AG04450 (cell line): Measurements from ENCODE around the gene IL16. TPM values are rescaled to one million over a fixed set of nuclear protein-coding genes. Genes with fewer than 3 reads are reported as not detected.

Experiments
- CTCF ChIA-PET: fragments of 300-600, 350-600 bp; formaldehyde crosslinking; extraction: SDS; loops from one replicate; lab custom pipeline; 2022; ENCODE audit warnings: antibody characterized with exemption, inconsistent platforms; lab: Charles Lee
- POLR2A ChIA-PET: fragments of 350-600 bp; formaldehyde crosslinking; extraction: SDS; loops from one replicate; lab custom pipeline; 2021; ENCODE audit warnings: antibody characterized with exemption, inconsistent platforms; lab: Yijun Ruan, JAX
- DNase-seq: peaks from one replicate; pipeline ENCODE4 v3.0.0-alpha.2; 2011; ENCODE audit warnings: low read depth, low spot score
- H3K27ac ChIP-seq: one replicate; pipeline ENCODE4 v1.5.1; 2012; ENCODE audit warnings: low read depth, low read length, control low read depth
- H3K27me3 ChIP-seq: one replicate; pipeline ENCODE4 v1.6.0; 2012; ENCODE audit warnings: low read length; ENCODE audit not compliant: control insufficient read depth, insufficient read depth
- H3K4me3 ChIP-seq: 2 replicates; pipeline ENCODE4 v1.5.1; 2011; ENCODE audit warnings: mild to moderate bottlenecking, low read depth, low read length, control low read depth
- H3K9me3 ChIP-seq: 2 replicates; pipeline ENCODE4 v1.5.1; 2012; ENCODE audit warnings: low read length; ENCODE audit not compliant: control insufficient read depth, insufficient read depth
- CTCF ChIP-seq: IDR thresholded peaks from 2 replicates; pipeline ENCODE4 v1.5.1; 2011; ENCODE audit warnings: low read depth, low read length, control low read depth, inconsistent platforms
- polyA plus RNA-seq: library from polyadenylated mRNA; depleted of rRNA; stranded (reverse); fragments of >200 nt; gene quantifications from 2 replicates; pipeline ENCODE4 v1.2.3, GENCODE V29; 2011

Gene IL16
- polyA plus RNA-seq, 1 experiment, result 3.8 TPM

- ChIA-PET CTCF (interaction anchor here (0.8 to 8.9 kb wide), 6 partner anchors 9 to 155 kb away, joined by 3 to 728 read pairs (median 5); no protein-coding TSS in a partner anchor), POLR2A (no interaction called here)
- no peak for DNase-seq
- no peaks in the 10 kb centered on the region for H3K9me3 ChIP-seq
- H3K27ac ChIP-seq, result no peak overlapping the region
- TF ChIP-seq CTCF, result no peak
- no peak overlapping the region for H3K4me3 ChIP-seq
- H3K27me3 ChIP-seq, result peaks cover 2% of the 10 kb centered on the region
Observed at GRCh38 chr15:81263477-81263876, 66.8 kb downstream of the IL16 start.

GRCh38 chr15:81264072-81264857, 67.6 kb downstream of the IL16 start:
- no peak for TF ChIP-seq CTCF
- Histone ChIP-seq H3K9me3 (no peaks in the 10 kb centered on the region), H3K4me3 (no peak overlapping the region), H3K27me3 (peaks cover 2% of the 10 kb centered on the region), H3K27ac (no peak overlapping the region)
- DNase-seq, result no peak
- CTCF ChIA-PET, result interaction anchor here (0.6 to 8.9 kb wide), 7 partner anchors 11 to 155 kb away, joined by 3 to 728 read pairs (median 39); no protein-coding TSS in a partner anchor
- POLR2A ChIA-PET, result no interaction called here

- ChIA-PET POLR2A (interaction anchor here (0.8 to 1.5 kb wide), 2 partner anchors 80 to 110 kb away, joined by 4 to 6 read pairs; no protein-coding TSS in a partner anchor), CTCF (interaction anchor here (0.6 to 8.9 kb wide), 89 partner anchors 8 to 926 kb away, joined by 3 to 728 read pairs (median 8); partner anchors contain the start of genes CEMIP, IL16, STARD5 and TLNRD1)
Observed at GRCh38 chr15:81265256-81265943, 68.7 kb downstream of the IL16 start.

GRCh38 chr15:81265944-81266775, 69.5 kb downstream of the IL16 start:
- DNase-seq, result peak; percentile 61
- Histone ChIP-seq H3K4me3 (no peak overlapping the region), H3K9me3 (no peaks in the 10 kb centered on the region), H3K27ac (no peak overlapping the region), H3K27me3 (peaks cover 2% of the 10 kb centered on the region)
- ChIA-PET POLR2A (interaction anchor here (0.5 to 1.5 kb wide), 4 partner anchors 61 to 111 kb away, joined by 3 to 6 read pairs (median 4); no protein-coding TSS in a partner anchor), CTCF (interaction anchor here (0.6 to 8.9 kb wide), 120 partner anchors 8 to 925 kb away, joined by 3 to 728 read pairs (median 6); partner anchors contain the start of genes CEMIP, CFAP161, IL16 and STARD5)
- TF ChIP-seq CTCF, result peak; percentile 95

More at GRCh38 chr15:81265256-81265943, 68.7 kb downstream of the IL16 start:
- Histone ChIP-seq H3K9me3 (no peaks in the 10 kb centered on the region), H3K4me3 (no peak overlapping the region), H3K27me3 (peaks cover 2% of the 10 kb centered on the region), H3K27ac (no peak overlapping the region)
- no peak for TF ChIP-seq CTCF
- DNase-seq, result no peak
